Measurements from ENCODE around the gene CNPPD1.

DNA sequence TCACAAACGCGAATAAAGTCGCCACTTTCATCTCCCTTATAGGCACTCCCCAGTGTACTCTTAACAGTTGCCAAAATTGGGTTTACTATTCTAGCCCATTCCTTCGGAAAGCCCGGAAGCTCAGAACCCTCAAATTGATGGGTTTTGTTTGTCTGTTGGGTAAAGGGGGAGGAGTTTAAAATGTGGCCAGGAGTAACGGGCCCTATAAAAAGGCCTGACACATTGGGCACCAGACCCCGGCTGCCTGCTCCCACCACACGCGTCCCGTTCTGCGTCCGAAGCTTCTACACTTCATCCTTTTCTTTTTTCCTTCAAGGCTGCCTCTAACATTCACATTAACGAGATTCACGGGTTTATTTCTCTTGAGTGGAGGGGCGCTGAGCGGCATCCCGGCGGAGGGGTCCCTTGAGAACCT is 16.9 kb downstream of the CNPPD1 start:
- TF ChIP-seq MAX (IDR thresholded peaks at IDR 0.05) = no peak
- TF ChIP-seq USF2 (IDR thresholded peaks at IDR 0.05) = no peak
- no peak for TF ChIP-seq EP300 (IDR thresholded peaks at IDR 0.05)
- TF ChIP-seq MAZ (IDR thresholded peaks at IDR 0.05; ENCODE audit: borderline replicate concordance, low read depth, low read length) = no peak
- TF ChIP-seq CTCF (IDR thresholded peaks at IDR 0.05) = no peak
- no peak for TF ChIP-seq CHD2 (IDR thresholded peaks at IDR 0.05; ENCODE audit: low read length, partially characterized antibody)
- TF ChIP-seq MAFK (IDR thresholded peaks at IDR 0.05; ENCODE audit: partially characterized antibody) = no peak
- TF ChIP-seq POLR2A (IDR thresholded peaks at IDR 0.05; ENCODE audit: low read length) = no peak
- no peak for TF ChIP-seq SREBF2 (IDR thresholded peaks at IDR 0.05)
- TF ChIP-seq ZC3H11A (IDR thresholded peaks at IDR 0.05) = no peak
- no peak for TF ChIP-seq JUN (IDR thresholded peaks at IDR 0.05)
- TF ChIP-seq ZSCAN20 (CRISPR knock-in tag; IDR thresholded peaks at IDR 0.05) = no peak
- TF ChIP-seq PBX3 (IDR thresholded peaks at IDR 0.05) = no peak
